Measurements from ENCODE around the gene CWC27. TPM values are rescaled to one million over a fixed set of nuclear protein-coding genes. Genes with fewer than 3 reads are reported as not detected.

The CWC27 gene
- total RNA-seq, 1 donor from 2014 or later = 23.3 TPM

GRCh38 chr5:65013166-65013565, 244.4 kb downstream of the CWC27 start:
- H3K36me3 Mint-ChIP-seq (ENCODE audit: unreplicated experiment) = no peaks in the 10 kb centered on the region
- peaks cover 1% of the 10 kb centered on the region for H3K27me3 Mint-ChIP-seq (ENCODE audit: unreplicated experiment)
- H3K4me1 Mint-ChIP-seq (ENCODE audit: low read depth, unreplicated experiment) = peaks cover 6% of the 10 kb centered on the region
- H3K4me3 Mint-ChIP-seq (ENCODE audit: unreplicated experiment) = no peak overlapping the region
- H3K9me3 Mint-ChIP-seq (ENCODE audit: unreplicated experiment) = no peaks in the 10 kb centered on the region
- TF ChIP-seq CTCF (IDR thresholded peaks at IDR 0.05; ENCODE audit: partially characterized antibody, unreplicated experiment) = no peak
- DNase-seq = no peak
- no peak overlapping the region for H3K27ac Mint-ChIP-seq (ENCODE audit: unreplicated experiment)

- no peak for DNase-seq
- H3K36me3 Mint-ChIP-seq (ENCODE audit: unreplicated experiment) = no peaks in the 10 kb centered on the region
- no peak overlapping the region for H3K27ac Mint-ChIP-seq (ENCODE audit: unreplicated experiment)
- H3K4me1 Mint-ChIP-seq (ENCODE audit: low read depth, unreplicated experiment) = peaks cover 6% of the 10 kb centered on the region
- no peak overlapping the region for H3K4me3 Mint-ChIP-seq (ENCODE audit: unreplicated experiment)
- no peaks in the 10 kb centered on the region for H3K9me3 Mint-ChIP-seq (ENCODE audit: unreplicated experiment)
- H3K27me3 Mint-ChIP-seq (ENCODE audit: unreplicated experiment) = peaks cover 1% of the 10 kb centered on the region
- no peak for TF ChIP-seq CTCF (IDR thresholded peaks at IDR 0.05; ENCODE audit: partially characterized antibody, unreplicated experiment)
Observed at GRCh38 chr5:65014769-65015168, 246.0 kb downstream of the CWC27 start.

- DNase-seq = no peak
- H3K36me3 Mint-ChIP-seq (ENCODE audit: unreplicated experiment) = no peaks in the 10 kb centered on the region
- no peaks in the 10 kb centered on the region for H3K9me3 Mint-ChIP-seq (ENCODE audit: unreplicated experiment)
- peaks cover 6% of the 10 kb centered on the region for H3K4me1 Mint-ChIP-seq (ENCODE audit: low read depth, unreplicated experiment)
- no peak overlapping the region for H3K4me3 Mint-ChIP-seq (ENCODE audit: unreplicated experiment)
- no peak overlapping the region for H3K27ac Mint-ChIP-seq (ENCODE audit: unreplicated experiment)
- peaks cover 1% of the 10 kb centered on the region for H3K27me3 Mint-ChIP-seq (ENCODE audit: unreplicated experiment)
- TF ChIP-seq CTCF (IDR thresholded peaks at IDR 0.05; ENCODE audit: partially characterized antibody, unreplicated experiment) = no peak
Observed at GRCh38 chr5:65015767-65016166, 247.0 kb downstream of the CWC27 start.

GRCh38 chr5:65017636-65018035, 248.9 kb downstream of the CWC27 start:
- H3K27ac Mint-ChIP-seq (ENCODE audit: unreplicated experiment) = no peak overlapping the region
- H3K36me3 Mint-ChIP-seq (ENCODE audit: unreplicated experiment) = no peaks in the 10 kb centered on the region
- DNase-seq = no peak
- peaks cover 3% of the 10 kb centered on the region for H3K4me1 Mint-ChIP-seq (ENCODE audit: low read depth, unreplicated experiment)
- no peak overlapping the region for H3K4me3 Mint-ChIP-seq (ENCODE audit: unreplicated experiment)
- no peak for TF ChIP-seq CTCF (IDR thresholded peaks at IDR 0.05; ENCODE audit: partially characterized antibody, unreplicated experiment)
- H3K27me3 Mint-ChIP-seq (ENCODE audit: unreplicated experiment) = no peaks in the 10 kb centered on the region
- H3K9me3 Mint-ChIP-seq (ENCODE audit: unreplicated experiment) = no peaks in the 10 kb centered on the region

- TF ChIP-seq CTCF (IDR thresholded peaks at IDR 0.05; ENCODE audit: partially characterized antibody, unreplicated experiment) = no peak
- Mint-ChIP-seq H3K27me3 (ENCODE audit: unreplicated experiment) (no peaks in the 10 kb centered on the region), H3K36me3 (ENCODE audit: unreplicated experiment) (no peaks in the 10 kb centered on the region), H3K27ac (ENCODE audit: unreplicated experiment) (no peak overlapping the region), H3K4me3 (ENCODE audit: unreplicated experiment) (no peak overlapping the region), H3K9me3 (ENCODE audit: unreplicated experiment) (no peaks in the 10 kb centered on the region), H3K4me1 (ENCODE audit: low read depth, unreplicated experiment) (peaks cover 2% of the 10 kb centered on the region)
- no peak for DNase-seq
Observed at GRCh38 chr5:65018763-65019162, 250.0 kb downstream of the CWC27 start.
